Activated CD4-positive, alpha-beta T cell treated with anti-CD3 and anti-CD28 coated beads for 48 hours (primary cell): ENCODE data around the gene TRPC4AP.

Experiments used
- DNase-seq: peaks from one replicate; pipeline ENCODE4 v3.0.0-alpha.2; 2020

TRPC4AP gene

DNA sequence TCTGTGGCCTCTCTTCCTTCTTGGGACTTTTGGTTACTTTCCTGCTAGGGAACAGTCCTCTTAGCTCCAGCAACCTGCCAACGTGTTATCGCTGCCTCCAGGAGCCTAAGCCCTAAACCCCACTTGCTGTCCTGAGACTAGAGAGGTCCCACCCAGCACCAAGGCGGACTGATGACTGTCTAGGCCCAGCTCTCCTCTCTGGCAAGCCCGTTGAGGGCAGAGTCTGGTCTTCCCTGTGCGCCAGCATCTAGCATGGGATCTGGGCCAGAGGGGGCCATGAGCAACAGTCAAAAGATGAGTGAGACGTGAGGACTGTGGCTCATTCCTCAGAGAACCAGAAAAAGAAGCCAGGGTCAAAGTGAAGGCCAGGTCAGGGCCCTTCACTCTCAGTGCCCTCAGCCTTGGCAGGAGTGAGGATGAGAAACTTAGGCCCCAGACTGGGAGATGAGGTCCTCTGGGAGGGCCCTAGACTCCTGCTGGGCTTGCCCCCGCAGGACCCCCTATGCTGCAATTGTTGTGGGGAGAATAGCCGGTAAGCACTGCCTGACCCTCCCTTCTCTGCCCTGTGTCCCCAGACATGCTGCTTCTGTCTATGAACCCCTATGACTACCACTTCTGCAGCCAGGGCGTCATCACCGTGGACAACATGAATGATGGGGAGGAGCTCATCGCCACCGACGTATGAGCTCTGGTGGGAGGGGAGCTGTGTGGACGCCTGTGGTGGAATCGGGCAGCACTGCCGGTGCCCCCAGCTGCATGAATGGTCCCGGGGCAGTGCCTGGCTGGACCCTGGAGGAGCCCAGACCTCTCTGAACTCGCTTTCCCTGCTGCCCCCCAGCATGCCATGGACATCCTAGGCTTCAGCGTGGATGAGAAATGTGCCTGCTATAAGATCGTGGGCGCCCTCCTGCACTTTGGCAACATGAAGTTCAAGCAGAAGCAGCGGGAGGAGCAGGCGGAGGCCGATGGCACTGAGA lies 106.0 kb downstream of the TRPC4AP start:
- DNase-seq: no peak

DNA sequence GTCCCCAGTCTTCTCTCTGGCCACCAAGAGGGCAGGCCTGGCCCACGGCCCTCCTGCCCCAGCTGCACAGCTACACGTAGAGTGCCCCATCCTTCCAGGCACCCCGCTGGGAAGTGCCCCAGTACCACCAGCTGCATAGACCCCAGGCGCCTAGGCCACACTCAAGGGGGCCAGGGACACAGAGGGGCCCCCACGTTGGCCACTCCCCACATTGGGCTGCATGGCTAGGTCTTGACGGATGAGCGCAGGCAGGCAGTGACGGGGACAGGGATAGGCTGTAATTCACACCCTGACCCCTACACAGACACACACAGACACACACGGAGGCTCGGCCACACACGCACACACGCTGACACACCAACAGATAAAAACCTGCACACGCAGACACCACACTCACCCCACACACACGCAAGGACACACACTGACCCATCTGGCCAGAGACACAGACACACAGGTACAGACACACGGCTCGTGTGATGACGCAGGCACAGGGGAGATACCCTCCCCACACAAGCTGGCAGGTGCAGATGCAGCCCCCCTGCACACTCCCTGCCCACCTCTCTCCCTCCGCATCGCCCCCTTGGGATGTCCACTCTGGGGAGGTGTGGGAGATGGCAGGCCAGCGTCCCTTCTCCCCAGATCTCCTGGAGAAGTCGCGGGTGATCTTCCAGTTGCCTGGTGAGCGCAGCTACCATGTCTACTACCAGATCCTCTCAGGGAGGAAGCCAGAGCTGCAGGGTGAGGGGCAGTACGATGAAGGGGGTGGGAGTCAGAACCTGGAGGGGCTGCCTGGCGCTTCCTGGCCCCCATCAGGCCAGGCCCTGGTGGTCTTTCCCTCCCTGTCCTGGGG lies 106.9 kb downstream of the TRPC4AP start:
- DNase-seq: no peak

DNA sequence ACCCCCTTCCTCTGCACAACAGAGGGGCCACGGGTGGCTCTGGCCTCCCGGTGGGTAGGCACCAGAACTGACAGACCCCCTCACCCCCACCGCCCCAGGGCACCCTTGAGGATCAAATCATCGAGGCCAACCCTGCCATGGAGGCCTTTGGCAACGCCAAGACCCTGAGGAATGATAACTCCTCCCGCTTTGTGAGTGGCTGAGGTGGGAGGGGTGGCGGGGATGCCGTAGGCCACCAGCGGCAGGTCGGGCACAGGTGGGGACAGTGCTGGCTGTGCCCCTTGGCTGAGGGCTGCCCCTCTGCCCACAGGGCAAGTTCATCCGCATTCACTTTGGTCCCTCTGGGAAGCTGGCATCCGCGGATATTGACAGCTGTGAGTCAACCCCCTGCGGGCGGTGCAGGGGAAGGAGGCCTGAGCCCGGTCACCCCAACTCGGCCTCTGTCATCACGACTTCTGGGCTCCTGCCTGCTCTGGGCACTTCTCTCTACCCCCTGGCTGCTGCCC lies 107.8 kb downstream of the TRPC4AP start:
- no peak for DNase-seq

DNA sequence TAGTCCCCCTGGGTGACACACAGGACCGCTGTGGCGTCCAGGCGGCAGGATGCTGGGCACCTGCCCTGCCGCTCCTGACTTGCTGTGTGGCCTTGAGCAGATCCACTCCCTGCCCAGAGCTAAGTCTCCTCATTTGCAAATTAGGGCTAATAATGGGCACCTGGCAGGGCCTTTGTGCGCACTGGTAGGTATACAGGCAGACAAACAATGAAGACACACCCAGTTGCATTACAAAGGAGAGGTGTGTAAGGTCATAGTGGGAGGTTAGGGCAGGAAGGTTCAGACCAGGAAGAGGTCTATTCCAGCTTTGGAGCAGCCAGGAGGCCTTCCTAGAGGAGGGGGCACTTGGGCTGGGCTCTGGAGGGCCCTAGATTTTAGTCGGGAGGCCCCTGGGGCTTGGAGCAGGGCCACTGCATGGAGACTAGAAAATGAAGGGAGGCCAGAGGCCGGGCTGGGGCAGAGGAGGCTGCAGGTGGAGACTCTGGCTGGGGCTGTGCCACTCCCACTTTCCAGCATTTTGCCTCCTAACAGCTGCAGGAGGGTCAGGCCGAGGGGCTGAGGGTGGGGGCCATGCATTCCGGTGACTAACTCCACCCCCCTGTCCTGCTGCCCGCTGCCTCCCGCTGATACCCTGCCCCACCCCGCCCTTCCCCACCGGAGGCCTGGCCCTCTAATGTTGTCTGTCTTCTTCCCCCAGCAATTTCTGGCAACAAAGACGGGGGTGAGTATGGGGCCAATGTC lies 108.4 kb downstream of the TRPC4AP start:
- DNase-seq: no peak

DNA sequence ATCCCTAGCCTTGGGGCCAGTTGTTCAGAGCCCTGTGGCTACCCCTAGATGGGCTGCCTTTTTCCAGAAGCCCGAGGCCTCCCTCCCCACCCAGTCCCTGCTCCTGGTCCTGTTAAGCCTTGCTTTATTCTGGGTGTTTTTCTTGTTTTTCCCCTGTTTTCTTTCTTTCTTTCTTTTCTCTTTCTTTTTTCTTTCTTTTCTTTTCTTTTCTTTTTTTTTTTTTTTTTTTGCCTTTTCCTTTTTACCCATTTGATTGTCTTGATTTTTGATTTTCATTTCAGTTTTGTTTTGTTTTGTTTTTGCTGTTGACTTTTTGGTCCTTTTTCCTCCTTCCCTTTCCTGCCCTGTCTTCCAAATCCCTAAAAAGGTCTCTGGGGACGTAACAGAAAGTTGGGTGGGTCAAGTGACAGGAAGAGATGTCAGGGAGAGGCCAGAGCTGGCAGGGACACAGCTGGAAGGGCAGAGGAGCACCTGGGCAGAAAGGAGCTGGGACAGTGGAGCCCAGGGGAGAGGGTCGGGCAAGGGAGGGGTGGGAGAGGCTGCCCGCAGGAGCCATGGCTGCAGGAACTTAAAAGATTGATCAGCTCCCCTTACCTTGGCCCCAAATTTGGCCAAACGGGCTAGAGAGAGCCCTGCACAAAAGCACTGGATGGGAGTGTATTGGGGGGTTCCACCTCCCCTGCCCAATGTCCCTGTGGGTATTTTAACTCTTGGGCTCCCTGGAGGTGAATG lies 109.4 kb downstream of the TRPC4AP start:
- DNase-seq: no peak

DNA sequence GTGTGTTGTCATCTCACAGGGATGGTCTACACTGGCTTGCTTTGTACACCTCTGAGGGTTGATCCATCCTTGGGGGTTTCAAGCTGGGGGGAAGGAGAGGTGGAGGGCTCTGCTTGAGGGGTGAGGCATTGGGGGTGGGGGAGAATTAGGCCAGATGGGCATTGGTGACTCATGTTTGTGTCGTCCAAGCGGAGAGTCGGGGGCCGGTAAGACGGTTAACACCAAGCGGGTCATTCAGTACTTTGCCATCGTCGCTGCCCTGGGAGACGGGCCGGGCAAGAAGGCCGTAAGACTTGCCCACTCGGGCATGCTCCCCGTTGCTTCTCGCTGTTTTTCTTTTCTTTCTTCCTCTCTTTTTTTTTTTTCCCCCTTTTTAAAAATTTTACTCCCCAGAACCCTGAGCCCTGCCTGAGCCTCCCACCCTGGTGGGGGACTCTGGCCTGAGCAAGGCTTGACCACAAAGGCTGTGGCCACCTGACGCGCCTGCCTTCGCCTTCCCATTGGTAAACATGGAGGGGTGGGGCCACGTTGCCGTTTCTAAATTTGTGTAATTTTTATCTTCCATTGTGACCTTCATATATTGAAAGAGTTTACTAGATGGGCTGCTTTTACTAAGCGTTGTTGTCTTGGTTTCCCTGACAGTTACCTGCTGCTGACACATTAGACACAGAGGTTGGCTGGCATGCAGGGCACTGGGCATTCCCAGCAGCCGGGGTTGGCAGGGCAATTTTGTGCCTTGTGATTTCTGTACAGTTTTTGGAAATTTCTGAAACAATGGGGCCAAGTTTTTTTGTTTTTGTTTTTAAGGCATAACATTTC lies 110.1 kb downstream of the TRPC4AP start:
- DNase-seq: no peak

DNA sequence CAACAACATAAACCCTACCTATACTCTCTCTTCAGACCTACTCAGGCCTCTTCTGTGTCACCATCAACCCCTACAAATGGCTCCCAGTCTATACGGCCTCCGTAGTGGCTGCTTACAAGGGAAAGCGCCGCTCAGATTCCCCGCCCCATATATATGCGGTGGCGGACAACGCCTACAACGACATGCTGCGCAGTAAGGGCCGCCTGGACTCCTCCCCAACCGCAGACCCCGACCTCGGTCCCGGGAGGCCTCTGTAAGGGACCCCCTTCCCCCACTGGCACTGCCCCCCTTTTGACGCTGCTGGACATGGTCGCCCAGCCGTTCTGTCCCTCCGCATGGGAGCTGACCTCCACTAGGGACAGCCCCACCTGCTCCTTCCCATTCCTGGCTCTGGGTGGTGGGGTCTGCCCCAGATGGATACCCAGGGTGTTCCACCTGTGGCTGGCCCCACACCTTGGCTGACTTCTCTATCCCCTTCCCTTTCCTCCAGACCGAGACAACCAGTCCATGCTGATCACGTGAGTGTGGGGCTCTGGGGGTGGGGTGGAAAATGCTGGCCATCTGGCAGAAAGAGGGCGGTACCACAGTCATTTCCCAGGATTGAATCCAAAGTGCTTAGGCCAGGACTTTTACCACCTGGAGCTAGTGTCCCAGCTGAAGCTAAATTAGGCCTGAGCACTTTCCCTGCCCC lies 111.9 kb downstream of the TRPC4AP start:
- DNase-seq: no peak

DNA sequence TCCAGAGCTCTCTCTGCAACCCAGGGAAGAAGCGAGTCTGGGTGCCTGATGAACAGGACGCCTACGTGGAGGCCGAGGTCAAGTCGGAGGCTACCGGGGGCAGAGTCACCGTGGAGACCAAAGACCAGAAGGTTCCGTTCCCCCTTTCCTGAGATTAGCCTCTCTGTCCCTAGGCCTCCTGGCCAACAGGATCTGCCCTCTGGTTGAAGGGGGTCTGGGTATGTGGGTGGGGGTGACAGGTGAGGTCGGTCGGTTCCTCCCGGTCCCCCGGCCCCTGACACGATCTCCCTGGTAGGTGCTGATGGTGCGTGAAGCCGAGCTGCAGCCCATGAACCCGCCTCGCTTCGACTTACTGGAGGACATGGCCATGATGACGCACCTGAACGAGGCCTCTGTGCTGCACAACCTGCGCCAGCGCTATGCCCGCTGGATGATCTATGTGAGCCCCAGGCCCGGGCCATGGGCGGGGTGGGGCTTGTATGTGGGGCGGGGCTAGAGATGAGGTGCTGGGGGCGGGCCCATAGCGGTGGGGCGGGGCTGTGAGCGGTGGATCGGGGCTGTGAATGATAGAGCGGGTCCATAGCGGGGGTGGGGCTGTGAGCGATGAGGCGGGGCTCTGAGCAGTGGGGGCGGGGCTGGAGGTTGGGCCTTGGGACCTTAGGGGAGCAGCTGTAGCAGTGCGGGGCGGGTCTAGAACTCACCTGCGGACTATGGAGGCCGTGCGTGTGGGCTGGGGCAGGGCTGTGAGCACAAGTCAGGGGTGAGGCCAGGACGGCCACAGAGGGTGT lies 113.0 kb downstream of the TRPC4AP start:
- DNase-seq: peak; percentile 56

DNA sequence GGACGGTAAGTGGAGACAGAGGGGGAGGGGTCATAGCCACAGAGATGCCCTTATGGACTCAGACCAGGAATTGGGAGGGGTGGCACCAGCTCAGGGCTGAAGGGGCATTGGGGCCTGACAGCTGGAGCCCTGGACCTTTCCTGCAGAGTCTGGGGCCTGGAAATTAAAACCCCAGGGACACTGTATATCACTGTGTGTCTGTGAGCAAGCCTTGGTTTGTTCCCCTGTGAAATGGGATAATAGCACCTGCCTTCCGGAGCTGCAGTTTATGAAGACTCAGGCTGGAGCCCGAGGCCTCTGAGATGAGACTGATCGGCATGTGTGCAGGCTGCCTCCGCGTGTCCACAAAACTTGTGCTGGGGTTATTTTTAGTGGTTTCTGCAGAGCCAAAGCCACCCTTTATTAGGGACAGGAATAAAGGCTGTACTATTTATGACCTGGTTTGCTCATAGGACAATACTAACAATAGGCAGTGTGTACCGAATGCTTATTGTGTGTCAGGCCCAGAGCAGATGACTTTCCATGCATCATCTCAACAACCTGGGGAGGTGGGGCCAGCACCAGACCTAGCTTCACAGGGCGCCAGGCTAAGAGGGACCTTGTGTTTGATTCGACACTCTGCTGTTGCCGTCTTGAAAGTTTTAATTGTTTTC lies 114.4 kb downstream of the TRPC4AP start:
- DNase-seq: no peak

DNA sequence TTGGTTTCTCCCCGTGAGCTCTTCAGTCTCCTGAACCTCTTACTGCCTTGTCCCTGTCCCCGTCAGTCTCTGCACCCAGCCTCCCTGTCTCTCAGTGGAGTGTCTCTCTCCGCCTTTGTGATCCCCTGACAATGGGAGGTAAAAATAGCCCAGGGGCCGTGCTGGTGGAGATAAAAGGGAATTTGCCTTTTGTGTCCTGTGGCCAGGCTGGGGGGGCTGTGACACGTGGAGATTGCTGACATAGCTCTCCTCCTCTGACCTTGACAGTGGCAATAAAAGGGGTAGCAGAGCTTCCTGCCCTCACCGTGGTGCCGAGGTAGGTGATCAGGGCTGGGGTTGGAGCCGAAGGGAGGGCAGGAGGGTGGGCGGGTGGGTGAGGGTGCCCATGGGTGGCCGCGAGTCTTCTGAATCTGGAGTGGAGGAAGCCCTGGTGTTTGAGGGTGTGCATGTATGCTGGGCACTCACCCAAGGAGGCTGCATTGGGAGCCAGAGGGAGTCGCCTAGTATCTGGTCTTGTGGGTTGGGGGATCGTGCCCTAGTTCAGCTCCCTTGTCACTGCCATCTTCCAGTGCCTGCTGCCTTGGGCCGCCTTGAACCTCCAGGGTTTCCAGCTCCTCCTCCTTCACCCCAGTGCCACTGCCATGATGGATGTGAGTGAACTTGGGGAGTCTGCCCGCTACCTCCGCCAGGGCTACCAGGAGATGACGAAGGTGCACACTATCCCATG lies 115.1 kb downstream of the TRPC4AP start:
- no peak for DNase-seq

DNA sequence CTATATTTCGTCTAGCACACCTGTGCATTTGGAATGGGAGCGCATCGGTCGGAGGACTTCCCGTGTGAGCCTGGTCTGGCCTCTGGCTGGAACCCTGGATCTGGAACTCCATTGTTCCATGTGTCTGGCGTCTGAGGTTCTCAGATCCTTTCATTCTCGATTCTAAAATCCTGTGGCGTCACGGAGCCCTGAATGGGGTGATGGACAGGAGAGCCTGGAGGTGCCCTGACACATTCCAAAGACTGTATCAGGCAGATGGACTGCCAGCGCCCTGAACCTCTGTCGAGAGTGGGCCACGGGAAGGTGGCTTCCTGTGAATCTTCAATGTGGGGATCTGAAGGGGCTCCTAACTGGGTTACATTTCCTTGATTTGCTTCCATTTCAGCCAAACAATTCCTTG lies 116.3 kb downstream of the TRPC4AP start:
- no peak for DNase-seq

DNA sequence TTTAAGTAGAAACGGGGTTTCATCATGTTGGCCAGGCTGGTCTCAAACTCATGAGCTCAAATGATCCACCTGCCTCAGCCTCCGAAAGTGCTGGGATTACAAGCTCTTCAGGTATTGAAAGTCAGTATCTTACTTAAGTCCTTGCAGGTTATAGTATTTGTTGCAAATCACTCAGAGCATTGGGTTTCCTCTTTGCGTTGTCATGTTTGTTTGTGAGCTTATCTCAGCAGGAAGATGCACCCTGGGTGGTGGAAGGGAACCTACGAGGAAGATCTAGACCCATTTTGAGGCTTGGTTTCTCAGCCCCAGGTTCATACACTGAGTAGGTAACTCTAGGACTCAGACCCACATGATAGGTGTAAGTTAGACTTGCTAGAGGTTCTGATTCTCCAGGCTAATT lies 118.4 kb downstream of the TRPC4AP start:
- DNase-seq: no peak

DNA sequence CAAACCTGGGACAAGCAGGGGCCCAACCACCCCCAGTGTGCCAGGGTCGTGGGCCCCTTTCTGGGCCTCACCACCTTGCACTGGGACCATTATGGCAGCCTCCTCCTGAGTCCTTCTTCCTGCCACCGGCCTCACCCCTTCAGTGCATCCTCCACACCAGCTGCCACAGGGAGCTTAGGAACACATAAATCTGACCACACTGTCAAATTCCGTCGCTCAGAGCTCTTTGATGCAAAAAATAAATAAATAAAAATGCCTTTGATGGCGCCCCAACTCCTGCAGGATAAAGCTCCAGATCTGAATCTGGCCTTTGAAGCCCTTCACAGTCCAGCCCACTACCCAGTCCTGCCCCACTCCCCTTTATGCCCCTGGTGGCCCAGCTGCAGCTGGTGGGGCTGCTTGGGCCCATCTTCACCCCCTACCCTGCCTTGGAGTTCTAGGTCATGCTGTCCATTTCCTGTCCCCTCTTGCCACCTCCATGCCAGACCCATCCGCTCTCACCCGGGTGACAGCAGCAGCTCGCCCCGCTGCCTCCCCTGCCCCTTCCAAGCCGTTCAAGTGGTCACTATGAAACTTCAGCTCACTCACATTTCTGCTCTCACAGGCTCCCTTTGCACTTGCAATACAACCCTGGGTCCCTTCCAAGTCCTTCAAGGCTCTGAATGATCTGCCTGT lies 120.9 kb downstream of the TRPC4AP start:
- no peak for DNase-seq

DNA sequence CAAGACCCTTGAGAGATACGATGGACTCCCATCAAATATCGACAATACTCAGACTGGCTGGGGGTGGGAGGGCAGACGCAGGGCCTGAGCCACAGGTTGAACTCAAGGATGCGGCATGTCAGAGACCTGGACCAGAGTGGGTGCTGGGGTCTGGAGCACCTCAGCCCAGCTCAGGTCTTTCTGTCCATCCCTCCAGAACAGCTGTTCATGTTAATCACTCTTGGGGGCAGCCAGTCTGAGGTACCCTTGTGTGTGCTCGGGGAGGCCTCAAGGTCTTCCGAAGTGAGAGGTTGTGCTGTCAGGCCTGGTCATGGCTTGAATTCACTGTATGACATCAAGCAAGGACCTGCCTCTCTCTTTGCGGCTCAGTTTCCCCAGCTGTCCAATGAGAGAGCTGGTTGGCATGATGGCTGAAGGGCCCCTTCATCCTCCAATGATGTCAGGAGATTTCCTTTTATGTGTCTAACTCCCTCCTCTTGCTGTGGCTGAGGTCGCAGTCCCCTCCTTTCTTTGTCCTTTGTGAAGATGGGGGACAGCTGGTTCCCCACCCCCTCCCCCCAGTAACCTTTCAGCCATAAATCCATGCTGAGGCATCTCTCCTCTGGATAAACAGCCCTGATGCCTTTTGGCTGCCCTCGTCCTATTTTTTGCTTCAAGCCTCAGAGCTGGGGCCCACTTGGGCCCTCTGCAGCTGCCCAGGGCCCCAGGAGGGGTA lies 121.6 kb downstream of the TRPC4AP start:
- no peak for DNase-seq

DNA sequence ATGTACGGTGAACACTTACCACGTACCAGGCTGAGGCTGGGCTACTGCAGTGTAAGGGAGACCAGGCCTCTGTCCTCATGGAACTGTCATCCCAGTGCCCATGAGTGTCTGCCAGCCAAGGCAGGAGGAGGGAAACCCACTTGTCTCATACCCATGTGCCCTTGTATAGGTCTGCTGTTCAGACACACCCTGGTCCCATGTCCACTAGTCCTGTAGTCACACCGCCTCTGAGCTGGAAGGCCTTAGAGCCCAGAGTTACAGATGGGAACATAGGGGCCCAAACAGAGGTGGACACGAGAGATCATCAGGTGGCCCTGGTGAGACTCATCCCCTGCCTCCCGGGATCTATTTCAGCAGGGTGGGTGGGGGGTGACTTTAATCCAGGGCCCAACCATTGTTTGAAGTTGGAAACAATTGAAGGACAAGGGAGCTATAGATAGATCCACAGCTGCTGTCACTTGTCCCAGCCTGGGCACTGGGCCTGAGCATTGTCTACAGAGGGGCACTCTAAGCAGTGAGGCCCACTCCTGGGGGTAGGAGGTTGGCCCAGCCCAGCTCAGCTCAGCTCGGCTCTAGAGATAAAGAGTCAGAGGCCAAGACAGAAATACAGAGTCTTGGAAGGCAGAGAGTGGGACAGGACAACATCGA lies 122.3 kb downstream of the TRPC4AP start:
- DNase-seq: no peak

DNA sequence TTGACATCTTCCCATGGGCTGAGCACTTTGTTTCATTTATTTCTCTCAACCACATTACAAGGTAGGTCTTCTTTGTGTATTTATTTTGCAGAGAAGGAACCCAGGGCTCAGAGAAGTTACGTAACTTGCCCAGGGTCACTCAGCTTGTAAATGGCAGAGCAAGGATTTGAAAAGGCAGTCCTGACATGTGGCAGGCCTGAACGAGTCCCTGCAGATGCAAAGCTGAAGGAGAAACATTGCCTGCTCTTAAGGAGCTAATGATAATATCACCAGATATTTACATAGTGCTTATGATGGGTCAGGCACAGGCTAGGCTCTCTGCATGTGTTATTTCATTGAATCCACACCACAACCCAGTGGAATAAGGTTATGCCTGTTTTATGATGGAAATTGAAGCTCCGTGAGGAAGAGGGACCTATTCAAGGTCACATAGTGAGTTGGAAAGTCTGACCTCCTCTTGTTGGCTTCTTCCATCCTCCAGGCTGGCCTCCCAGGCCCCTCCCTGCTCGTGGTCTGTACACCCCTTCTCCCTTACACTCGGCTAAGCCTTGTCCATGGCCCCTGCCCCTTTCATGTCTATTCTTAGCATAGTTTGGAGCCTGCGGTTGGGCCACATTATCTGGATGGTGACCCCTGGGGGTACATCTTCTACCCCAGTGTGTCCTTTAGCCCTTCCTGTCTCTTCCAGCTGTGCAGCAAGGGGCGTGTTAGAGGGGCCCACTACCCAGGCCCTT lies 124.4 kb downstream of the TRPC4AP start:
- no peak for DNase-seq
